Measurements from ENCODE around the gene LIMA1.
"Not testable (repeated sequence)": the region's sequence is repeated elsewhere in the genome, so short reads cannot be mapped to it uniquely, and the experiment has no call there.

The LIMA1 gene

DNA sequence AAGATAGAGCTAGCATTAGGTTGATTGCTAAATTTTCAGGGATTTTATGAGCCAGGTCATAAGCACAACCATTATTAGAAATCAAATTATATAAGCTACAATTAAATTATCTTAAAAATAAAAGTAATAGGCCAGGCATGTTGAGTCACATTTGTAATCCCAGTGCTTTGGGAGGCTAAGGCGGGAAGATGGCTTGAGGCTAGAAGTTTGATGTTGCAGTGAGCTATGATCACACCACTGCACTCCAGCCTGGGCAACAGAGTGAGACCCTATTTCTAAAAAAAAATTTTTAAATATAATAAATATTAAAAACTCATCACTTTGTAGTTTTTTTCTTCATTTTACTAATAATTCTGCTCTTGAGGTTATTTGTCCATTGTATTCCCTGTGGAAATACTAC lies 1.9 kb upstream of the LIMA1 start:
- no peak for DNase-seq

- no peak for DNase-seq
These were observed 545 bp downstream of the LIMA1 start for GRCh38 chr12:50282721-50283228.

GRCh38 chr12:50279501-50279900 lies 3.8 kb downstream of the LIMA1 start:
- DNase-seq: no peak

DNA sequence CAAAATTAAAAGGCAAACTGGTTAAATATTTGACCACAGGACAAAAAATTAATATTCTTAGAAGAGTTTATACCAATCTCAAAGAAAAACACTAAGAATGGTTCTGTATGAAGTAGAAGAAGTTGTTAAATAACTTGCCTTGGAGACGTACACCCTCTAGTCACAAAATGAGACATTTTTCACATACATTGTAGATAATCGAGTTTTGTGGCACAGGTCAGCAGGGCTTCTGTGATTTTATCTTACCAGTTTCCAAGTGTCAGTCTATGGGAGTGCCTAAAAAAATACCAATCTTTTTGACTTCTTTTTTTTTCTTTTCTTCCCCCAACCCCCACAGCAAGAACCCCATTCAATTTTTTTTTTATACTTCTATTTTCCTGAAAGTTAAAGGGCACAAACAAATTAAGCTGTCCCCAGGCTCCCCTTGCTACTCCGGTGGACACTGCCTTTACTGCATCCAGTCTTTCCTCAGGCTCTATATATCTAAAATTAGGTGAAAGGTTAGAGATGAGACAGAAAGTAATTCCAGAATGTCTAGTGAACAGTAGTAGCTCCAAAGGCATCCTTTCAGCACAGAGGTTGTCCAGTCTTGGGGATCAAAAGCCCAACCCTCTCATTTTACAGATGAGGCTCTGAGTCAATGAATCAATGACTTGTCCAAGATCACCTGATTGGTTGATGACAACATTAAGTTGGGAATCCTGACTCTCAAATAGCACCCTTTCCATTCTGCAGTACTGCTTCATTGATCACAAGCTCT lies 6.2 kb downstream of the LIMA1 start:
- DNase-seq: no peak

GRCh38 chr12:50276068-50276467 lies 7.3 kb downstream of the LIMA1 start:
- no peak for DNase-seq

DNA sequence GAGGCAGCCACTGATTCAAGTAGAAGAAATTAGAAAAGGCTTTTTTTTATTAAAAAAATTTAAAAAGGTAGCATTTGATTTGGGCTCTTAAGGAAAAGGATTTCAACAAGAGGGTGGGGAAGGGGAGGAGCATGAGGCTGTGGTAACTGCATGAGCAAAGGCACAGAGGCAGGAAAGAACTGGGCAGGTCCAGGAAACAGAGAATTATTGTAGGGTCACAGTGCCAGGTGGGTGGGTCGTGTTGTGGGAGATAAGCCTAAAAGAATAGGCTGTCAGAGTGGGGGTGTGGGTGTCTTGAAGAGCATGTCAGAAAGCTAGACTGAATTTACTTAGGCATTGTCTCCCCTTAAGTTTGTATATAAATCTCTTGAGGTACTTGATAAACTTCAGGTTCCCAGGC lies 7.8 kb downstream of the LIMA1 start:
- no peak for DNase-seq

DNA sequence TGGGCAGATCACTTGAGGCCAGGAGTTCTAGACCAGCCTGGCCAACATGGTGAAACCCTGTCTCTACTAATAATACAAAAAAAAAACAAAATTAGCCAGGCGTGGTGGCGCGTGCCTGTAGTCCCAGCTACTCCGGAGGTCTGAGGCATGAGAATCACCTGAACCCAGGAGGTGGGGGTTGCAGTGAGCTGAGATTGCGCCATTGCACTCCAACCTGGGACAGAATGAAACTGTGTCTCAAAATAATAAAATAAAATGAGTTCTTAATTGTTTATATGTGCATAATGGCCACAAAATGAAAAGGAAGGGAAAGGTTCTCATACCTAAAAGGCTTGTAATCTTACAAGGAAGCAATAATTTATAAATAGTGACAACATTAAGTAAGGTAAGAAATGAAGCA lies 8.2 kb downstream of the LIMA1 start:
- not testable (repeated sequence) for DNase-seq

GRCh38 chr12:50271724-50272247 lies 11.5 kb downstream of the LIMA1 start:
- no peak for DNase-seq

DNA sequence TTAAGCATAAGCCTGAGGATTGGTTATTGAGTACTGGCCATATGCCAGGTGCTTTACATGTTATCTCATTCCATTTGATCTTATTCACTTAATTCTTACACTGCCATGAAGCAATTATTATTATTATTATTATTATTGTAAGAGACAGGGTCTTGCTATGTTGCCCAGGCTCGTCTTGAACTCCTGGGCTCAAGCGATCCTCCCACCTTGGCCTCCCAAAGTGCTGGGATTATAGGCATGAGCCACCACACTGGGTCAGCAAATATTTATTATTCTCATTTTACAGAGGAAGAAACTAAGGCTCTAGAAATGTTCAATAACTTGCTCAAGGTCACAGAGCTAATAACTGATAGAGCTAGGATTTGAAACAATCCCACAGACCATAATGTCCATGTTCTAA lies 14.8 kb downstream of the LIMA1 start:
- DNase-seq: no peak

DNA sequence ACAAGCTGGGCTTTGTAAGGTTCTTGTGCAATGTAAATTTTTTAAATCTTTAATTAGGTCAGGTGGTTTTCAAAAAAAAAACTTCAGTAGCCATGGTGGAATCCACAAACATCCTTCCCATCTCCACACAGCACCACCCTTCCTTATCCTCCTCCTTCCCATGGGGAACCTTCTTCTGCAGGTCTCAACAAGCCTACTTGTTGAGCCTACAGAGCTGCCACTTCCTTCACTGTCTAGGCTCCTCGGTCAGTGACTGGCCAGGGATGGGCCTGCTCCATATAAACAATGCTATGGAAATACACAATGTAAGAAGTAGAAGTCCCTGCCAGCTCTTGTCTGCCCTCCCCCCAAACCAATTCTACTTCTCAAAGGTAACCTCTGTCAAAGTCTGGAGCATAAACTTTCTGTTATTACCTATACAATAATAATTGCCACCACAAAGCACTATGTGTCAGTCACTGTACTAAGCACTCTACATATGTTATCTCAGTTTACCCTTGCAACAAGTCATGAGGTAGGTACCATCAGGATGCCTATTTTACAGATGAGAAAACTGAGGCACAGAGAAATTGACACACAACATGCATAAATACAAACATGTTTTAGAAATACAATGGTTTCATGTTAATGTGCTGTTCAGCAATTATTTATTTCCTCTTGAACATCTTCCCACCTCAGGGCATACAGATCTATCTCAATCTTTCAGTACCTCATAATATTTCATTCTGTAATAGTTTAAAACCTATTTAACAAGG lies 17.4 kb downstream of the LIMA1 start:
- DNase-seq: no peak

GRCh38 chr12:50263832-50264231 lies 19.5 kb downstream of the LIMA1 start:
- DNase-seq: no peak

DNA sequence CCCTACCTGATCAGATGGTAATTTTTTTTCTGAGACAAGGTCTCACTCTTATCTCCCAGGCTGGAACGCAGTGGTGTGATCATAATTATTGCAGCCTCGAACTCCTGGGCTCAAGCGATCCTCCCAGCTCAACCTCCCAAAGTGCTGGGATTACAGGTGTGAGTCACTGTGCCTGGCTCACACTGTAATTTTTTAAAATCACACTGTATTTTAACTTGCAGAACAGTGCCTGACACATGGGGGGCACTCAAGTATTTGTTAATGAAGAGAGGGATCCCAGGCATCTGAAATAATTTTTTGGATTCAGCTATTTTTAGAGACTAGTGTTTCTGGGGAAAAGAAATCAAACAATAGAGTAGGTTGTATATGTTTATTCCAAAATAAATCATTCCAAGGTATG lies 21.7 kb downstream of the LIMA1 start:
- DNase-seq: no peak

DNA sequence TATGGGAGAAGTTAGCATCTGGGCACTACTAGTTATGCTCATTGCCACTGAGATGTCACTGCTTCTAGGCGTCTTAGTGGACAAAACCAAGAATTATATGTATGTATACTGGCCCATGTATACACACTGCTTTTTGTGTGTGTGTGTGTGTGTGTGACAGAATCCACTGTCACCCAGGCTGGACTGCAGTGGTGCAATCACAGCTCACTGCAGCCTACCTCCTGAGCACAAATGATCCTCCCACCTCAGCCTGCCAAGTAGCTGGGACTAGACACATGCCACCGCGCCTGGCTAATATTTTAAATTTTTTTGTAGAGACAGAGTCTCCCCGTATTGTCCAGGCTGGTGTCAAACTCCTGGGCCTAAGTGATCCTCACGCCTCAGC lies 25.2 kb downstream of the LIMA1 start:
- DNase-seq: no peak

- DNase-seq: no peak
These were observed 25.8 kb downstream of the LIMA1 start for GRCh38 chr12:50257236-50258166.

GRCh38 chr12:50256761-50257160 lies 26.6 kb downstream of the LIMA1 start:
- DNase-seq: no peak

DNA sequence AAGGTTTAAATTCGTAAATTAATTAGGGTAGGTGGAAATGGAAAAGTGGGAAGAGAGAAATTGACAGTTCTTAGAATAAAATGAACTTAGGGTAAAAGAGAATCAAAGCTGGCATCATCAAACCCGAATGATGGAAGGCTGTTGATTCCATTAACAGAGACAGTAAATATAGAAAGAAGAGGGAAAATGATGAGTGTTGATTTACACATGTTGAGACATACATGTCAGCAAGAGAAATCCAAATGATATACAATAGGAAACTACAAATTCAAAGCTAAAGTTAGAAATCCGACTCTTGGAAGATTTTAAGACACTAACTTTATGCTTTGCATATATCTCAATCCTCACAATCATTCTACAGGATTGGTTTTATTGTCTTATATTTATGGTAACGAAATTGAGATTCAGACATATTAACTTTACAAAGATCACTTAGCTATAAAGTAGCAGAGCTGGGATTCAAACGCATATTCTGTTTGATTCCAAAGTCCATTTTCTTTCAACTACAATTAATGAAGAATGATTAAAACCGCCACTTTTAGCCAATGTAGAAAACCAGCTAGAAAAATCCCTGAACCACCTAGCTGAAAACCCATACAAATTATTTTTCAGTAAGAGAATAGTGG lies 30.2 kb downstream of the LIMA1 start:
- no peak for DNase-seq

- no peak for DNase-seq
These were observed 31.6 kb downstream of the LIMA1 start for GRCh38 chr12:50251619-50252252.

- no peak for DNase-seq
These were observed 33.7 kb downstream of the LIMA1 start for GRCh38 chr12:50249464-50250182.

DNA sequence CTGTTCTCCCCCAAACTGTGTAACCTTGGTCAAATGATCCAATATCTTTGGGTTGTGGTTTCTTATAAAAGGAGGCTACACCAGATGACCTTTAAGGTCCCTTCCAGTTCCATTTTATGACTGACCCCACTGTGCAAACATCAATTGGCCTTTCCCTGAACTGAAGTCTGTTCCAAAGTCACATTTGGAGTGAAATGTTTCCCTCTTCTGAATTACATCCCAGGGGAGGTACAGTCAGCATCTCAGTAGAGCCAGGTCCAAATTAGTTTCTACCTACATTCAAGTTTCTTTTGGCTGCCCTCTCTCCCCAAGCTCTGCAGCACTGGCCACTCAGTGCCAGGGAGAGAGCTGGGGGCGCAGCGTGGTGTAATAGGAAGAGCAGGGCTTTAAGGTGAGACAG lies 34.4 kb downstream of the LIMA1 start:
- DNase-seq: no peak

DNA sequence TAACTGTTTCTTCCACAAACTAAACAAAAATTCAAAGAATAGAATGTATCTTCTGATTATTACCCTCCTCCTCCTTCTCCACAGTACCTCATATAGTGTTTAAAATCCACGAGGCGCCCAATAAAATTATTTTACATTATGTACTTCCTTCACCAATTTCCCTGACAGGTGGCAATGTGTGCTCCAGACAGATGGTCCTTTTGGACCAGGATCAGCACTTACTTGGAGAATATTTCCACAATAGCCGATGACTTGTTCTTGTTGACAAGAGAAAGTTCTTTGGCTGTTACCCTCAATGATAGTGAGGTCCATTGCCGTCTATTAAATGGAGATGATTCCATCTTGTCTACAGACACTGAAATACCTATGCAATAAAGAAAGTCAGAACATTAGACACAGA lies 34.9 kb downstream of the LIMA1 start:
- no peak for DNase-seq

- not testable (repeated sequence) for DNase-seq
These were observed 35.7 kb downstream of the LIMA1 start for GRCh38 chr12:50247665-50248064.

Measured in CD4-positive, alpha-beta T cell treated with Interleukin-17A for 1 hour (primary cell).